Ishikawa (cell line): Measurements from ENCODE around the gene KLHL7.

Experiments used
- CEBPB ChIP-seq: IDR thresholded peaks from 2 replicates; pipeline ENCODE4 v1.6.1; 2012
- CREB1 ChIP-seq: IDR thresholded peaks from 2 replicates; pipeline ENCODE4 v1.6.1; 2012; ENCODE audit warnings: low read depth
- EGR1 ChIP-seq: IDR thresholded peaks from 2 replicates; pipeline ENCODE4 v1.6.1; 2012
- EP300 ChIP-seq: IDR thresholded peaks from 2 replicates; pipeline ENCODE4 v1.6.1; 2012; ENCODE audit warnings: borderline replicate concordance
- FOXM1 ChIP-seq: IDR thresholded peaks from 2 replicates; pipeline ENCODE4 v1.6.1; 2012; ENCODE audit warnings: low read depth, borderline replicate concordance
- NFIC ChIP-seq: IDR thresholded peaks from 2 replicates; pipeline ENCODE4 v1.6.1; 2012
- RAD21 ChIP-seq: IDR thresholded peaks from 2 replicates; pipeline ENCODE4 v1.6.1; 2012; ENCODE audit warnings: low read depth
- TAF1 ChIP-seq: IDR thresholded peaks from 2 replicates; pipeline ENCODE4 v1.6.1; 2012; ENCODE audit warnings: low read depth, mild to moderate bottlenecking
- TCF12 ChIP-seq: IDR thresholded peaks from 2 replicates; pipeline ENCODE4 v1.6.1; 2012; ENCODE audit warnings: low read depth
- TEAD4 ChIP-seq: IDR thresholded peaks from 2 replicates; pipeline ENCODE4 v1.6.1; 2012
- YY1 ChIP-seq: IDR thresholded peaks from 2 replicates; pipeline ENCODE4 v1.6.1; 2012; ENCODE audit warnings: low read depth
- ZBTB7A ChIP-seq: IDR thresholded peaks from 2 replicates; pipeline ENCODE4 v1.6.1; 2012; ENCODE audit warnings: low read depth
- TF ChIP-seq, protein P1 (sequence below): IDR thresholded peaks from 2 replicates; pipeline ENCODE4 v1.6.1; 2012; ENCODE audit warnings: low read depth, mild to moderate bottlenecking
- TF ChIP-seq, protein P2 (sequence below): IDR thresholded peaks from 2 replicates; pipeline ENCODE4 v1.6.1; 2012
- TF ChIP-seq, protein P3 (sequence below): IDR thresholded peaks from 2 replicates; pipeline ENCODE4 v1.6.1; 2012

Gene KLHL7

DNA sequence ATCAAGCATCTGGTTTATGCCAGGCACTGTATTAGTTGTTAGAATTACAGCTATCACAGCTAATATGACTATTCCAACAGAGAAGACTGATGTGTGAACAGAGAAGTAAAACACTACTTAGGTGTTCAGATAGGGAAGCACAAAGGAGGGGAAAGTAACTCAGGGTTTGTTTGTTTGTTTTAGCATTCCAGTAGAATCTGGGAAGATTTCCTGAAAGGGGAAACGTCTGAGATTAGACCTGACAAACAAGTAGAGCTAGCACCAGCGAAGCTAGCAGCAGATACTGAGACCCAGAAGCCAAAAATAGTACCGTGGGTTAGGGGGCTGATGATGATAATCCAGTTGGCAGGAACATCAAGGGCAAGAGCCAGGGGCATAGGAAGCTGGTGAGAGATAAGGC lies 28.8 kb upstream of the KLHL7 start:
- TF ChIP-seq TCF12 (no peak), TAF1 (no peak)

DNA sequence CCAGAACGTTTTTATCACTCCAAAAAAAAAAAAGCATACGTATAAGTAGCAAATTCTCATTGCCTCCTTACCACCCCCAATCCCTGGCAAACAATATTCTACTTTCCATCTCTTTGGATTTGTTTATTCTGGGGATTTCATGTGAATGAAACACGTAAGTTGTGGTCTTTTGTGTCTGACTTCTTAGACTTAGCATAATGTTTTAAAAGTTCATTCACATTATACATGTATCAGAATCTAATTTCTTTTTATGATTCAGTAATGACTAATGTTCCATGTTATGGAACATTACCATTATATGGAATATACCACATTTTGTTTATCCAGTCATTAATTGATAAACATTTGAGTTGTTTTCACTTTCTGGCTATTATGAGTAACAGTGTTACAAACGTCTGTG lies 12.5 kb upstream of the KLHL7 start:
- TF ChIP-seq ZBTB7A (no peak), YY1 (no peak), TAF1 (no peak), TCF12 (no peak), RAD21 (no peak), FOXM1 (no peak), EGR1 (no peak), TEAD4 (no peak), CEBPB (no peak), CREB1 (no peak), EP300 (no peak), NFIC (no peak)
- TF ChIP-seq, protein P1, sequence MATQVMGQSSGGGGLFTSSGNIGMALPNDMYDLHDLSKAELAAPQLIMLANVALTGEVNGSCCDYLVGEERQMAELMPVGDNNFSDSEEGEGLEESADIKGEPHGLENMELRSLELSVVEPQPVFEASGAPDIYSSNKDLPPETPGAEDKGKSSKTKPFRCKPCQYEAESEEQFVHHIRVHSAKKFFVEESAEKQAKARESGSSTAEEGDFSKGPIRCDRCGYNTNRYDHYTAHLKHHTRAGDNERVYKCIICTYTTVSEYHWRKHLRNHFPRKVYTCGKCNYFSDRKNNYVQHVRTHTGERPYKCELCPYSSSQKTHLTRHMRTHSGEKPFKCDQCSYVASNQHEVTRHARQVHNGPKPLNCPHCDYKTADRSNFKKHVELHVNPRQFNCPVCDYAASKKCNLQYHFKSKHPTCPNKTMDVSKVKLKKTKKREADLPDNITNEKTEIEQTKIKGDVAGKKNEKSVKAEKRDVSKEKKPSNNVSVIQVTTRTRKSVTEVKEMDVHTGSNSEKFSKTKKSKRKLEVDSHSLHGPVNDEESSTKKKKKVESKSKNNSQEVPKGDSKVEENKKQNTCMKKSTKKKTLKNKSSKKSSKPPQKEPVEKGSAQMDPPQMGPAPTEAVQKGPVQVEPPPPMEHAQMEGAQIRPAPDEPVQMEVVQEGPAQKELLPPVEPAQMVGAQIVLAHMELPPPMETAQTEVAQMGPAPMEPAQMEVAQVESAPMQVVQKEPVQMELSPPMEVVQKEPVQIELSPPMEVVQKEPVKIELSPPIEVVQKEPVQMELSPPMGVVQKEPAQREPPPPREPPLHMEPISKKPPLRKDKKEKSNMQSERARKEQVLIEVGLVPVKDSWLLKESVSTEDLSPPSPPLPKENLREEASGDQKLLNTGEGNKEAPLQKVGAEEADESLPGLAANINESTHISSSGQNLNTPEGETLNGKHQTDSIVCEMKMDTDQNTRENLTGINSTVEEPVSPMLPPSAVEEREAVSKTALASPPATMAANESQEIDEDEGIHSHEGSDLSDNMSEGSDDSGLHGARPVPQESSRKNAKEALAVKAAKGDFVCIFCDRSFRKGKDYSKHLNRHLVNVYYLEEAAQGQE = no peak
- TF ChIP-seq, protein P2, sequence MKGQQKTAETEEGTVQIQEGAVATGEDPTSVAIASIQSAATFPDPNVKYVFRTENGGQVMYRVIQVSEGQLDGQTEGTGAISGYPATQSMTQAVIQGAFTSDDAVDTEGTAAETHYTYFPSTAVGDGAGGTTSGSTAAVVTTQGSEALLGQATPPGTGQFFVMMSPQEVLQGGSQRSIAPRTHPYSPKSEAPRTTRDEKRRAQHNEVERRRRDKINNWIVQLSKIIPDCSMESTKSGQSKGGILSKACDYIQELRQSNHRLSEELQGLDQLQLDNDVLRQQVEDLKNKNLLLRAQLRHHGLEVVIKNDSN = no peak
- TF ChIP-seq, protein P3, sequence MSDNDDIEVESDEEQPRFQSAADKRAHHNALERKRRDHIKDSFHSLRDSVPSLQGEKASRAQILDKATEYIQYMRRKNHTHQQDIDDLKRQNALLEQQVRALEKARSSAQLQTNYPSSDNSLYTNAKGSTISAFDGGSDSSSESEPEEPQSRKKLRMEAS = no peak

DNA sequence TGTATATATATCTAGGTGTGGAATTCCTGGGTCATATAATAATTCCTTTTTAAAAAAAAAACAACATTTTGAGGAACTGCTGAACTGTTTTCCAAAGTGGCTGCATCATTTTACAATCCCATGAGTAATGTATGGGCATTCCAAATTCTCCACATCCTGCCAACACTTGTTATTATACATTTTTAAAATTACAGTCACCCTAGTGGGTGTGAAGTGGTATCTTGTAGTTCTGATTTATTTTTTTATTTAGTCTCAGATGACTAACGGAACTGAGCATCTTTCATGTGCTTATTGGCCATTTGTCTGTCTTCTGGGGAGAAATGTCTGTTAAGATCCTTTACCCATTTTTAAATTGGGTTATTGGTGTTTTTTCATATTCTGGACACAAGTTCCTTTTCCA lies 12.0 kb upstream of the KLHL7 start:
- no peak for TF ChIP-seq EGR1
- no peak for TF ChIP-seq FOXM1
- TF ChIP-seq, protein P1 = no peak
- no peak for TF ChIP-seq YY1
- no peak for TF ChIP-seq ZBTB7A
- TF ChIP-seq, protein P3 = no peak
- no peak for TF ChIP-seq TEAD4

DNA sequence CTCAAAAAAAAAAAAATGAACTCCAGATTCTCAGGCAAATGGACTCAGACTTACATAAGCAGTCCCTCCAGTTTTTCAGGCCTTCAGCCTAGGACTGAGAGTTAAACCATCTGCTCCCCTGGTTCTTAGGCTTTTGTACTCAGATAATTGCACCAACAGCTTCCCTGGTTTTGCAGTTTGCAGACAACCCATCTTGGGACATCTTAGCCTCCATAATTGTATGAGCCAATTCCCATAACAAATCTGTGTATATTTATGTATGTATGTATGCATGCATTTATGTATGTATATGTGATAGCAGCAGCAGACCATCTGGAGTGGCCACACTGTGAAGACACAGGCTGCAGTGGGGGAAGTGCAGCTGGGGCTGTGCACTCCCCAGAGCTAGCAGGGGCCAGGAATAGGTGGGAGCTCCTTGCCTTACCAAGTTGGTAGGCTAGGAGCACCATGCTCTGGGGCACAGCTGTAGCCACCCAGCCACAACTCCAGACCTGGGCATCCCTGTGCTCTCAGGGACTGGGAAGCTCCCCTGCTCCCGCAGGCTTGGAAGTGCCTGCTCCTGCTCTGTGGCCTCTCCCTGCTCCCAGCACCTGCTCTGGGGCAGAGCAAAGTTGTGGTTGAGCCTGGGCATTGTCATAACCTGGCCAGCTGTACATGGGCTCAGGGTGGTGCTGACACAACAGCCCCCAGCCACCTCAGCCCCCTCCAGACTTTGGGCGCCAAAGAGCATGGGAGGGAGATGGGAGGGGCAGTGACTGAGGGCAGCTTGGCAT lies 8.9 kb upstream of the KLHL7 start:
- no peak for TF ChIP-seq CREB1
- TF ChIP-seq, protein P2 = no peak
- TF ChIP-seq, protein P3 = no peak
- TF ChIP-seq RAD21 = no peak
- TF ChIP-seq ZBTB7A = no peak
- no peak for TF ChIP-seq YY1
- no peak for TF ChIP-seq TCF12
- TF ChIP-seq NFIC = no peak
- TF ChIP-seq EGR1 = no peak
- TF ChIP-seq TEAD4 = no peak
- TF ChIP-seq FOXM1 = no peak
- TF ChIP-seq TAF1 = no peak
- TF ChIP-seq EP300 = no peak
- TF ChIP-seq CEBPB = no peak
- TF ChIP-seq, protein P1 = no peak

DNA sequence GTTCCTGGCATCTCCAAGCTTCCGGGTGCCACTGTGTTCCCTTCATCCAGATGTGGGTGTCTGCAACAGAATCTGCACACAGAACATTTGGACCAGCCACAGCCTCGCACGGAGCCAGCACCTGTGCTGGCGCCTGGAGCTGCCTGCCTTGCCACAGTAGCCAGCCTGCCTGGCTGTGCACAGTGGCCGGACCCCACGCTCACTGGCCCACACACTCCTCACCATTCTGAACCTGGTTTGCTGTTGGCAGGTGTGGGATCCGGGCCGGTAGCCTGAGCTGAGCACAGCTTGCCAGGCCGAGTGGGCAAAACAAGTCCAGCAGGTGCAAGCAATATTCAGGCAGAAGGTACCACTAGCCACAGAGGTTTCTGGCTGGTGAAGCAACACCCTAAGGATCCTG lies 7.6 kb upstream of the KLHL7 start:
- TF ChIP-seq, protein P1 = no peak
- no peak for TF ChIP-seq RAD21
- no peak for TF ChIP-seq TEAD4
- no peak for TF ChIP-seq TCF12
- TF ChIP-seq, protein P2 = no peak
- no peak for TF ChIP-seq ZBTB7A
- TF ChIP-seq TAF1 = no peak
- TF ChIP-seq YY1 = no peak
- TF ChIP-seq, protein P3 = no peak
- TF ChIP-seq FOXM1 = no peak
- TF ChIP-seq EP300 = no peak
- no peak for TF ChIP-seq NFIC
- no peak for TF ChIP-seq CREB1
- TF ChIP-seq CEBPB = no peak
- no peak for TF ChIP-seq EGR1
